GM12801 (cell line): ENCODE data around the gene RAE1.

ENCODE experiments used
- CTCF ChIP-seq: IDR thresholded peaks from one replicate; pipeline ENCODE4 v1.5.1; 2011; ENCODE audit warnings: control low read depth; ENCODE audit not compliant: insufficient read length; ENCODE audit errors: extremely low read depth

RAE1 gene

DNA sequence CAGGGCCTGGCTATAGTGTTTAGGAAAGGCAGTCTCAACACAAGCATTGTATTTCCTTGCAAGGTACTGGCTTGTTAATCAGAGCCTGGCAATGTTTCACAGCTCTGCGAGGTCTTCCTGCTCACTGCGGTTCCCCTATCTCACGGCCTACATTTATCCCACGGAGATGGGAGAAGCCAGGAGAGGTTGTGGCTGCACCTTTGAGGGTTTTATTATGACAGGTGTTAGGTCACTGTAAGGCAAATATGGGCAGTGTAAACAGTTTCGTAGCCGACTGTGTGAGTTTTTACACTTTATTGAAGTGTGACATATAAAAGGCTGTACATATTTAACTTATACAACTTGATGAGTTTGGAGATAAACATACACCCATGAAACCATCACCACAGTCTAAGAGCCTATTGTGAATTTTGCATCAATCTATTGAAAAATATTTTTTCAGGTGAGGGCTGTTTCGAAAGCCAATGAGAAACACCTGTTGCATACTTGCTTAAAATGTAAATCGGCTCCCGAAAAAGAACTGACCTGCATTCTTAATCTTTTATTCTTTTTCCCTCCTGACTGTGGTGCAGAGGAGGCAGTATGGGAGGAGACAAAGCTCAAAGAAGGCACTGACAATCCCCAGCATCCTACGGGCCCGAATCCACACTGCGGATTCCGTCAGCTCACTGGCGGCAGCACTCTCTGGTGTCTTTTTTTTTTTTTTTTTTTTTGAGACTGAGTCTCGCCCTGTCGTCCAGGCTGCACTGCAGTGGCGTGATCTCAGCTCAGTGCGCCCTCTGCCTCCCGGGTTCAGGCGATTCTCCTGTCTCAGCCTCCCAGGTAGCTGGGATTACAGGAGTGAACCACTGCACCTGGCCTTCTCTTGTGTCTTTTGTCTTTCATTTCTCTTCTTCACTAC, 32.6 kb downstream of the RAE1 start:
- no peak for TF ChIP-seq CTCF

DNA sequence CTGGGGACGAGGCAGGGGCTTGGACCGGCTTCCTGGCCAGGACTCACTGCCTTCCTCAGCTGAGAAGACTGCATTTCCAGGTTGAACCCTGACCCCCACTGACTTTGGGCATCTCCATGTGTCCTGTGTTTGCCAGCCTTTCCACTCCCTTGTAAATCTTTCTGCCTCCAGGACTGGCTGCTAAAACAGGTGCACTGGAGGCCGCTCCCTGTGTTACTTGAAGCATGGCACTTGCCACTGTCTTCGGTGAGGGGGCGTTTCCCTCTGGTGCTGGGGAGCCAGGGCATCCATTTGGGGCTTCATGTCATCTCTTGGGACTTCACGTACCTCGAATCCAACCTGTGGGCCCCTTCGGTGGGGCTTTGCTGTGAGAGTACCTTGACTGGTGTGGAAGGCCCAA, 33.4 kb downstream of the RAE1 start:
- TF ChIP-seq CTCF = no peak

DNA sequence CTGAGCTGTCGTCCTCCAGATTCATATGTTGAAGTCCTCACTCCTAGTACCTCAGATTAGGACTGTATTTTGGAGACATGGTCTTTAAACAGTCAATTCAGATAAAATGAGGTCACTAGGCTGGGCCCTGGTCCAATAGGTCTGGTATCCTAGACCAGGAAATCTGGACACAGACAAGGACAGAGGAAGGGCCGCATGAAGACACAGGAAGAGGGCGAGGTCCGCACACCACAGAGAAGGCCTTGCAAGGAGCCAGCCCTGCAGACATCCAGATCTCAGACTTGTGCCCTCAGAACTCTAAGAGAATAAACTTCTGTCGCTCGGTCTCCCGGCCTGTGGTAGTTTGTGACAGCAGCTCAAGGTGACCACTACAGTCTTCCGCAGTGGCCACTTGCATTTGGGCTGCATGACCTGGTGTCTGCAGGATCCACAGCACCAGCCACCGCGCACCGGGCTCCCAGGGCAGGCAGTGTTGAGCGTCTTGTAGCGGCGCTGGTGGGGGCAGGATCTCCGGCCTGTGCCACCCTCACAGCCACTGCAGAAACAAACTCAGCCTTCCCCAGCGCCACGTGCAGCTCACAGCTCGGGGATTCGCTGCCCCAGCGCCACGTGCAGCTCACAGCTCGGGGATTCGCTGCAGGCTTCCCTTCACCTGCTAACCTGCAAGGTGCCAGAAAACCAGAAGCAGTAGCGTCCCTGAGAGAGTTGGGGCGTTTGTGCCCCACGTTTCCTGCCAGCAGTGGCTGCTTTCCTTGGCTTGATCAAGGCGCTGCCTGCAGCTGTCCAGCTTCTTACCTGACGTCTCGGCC, 34.1 kb downstream of the RAE1 start:
- TF ChIP-seq CTCF = no peak

DNA sequence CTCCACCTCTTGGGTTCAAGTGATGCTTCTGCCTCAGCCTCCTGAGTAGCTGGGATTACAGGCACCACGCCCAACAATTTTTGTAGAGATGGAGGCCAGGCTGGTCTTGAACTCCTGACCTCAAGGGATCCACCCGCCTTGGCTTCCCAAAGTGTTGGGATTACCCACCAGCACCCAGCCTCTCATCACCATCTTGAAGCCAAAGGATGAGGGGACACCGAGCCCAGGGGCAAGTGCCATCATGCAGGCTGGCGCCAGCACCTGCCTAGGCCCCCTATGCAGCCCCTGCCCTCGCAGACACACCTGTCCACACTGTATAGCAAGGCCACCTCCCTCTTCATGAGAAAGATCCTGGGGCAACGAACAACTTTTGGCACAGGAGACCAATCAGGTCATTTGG, 34.9 kb downstream of the RAE1 start:
- no peak for TF ChIP-seq CTCF

- no peak for TF ChIP-seq CTCF
Observed at GRCh38 chr20:57386762-57387161, 35.7 kb downstream of the RAE1 start.

GRCh38 chr20:57387463-57387862, 36.4 kb downstream of the RAE1 start:
- no peak for TF ChIP-seq CTCF

GRCh38 chr20:57387945-57388371, 36.9 kb downstream of the RAE1 start:
- no peak for TF ChIP-seq CTCF
